ENCODE data around the gene TNIP2. TPM values are rescaled to one million over a fixed set of nuclear protein-coding genes. Genes with fewer than 3 reads are reported as not detected.
A peak's percentile ranks its signal among the peaks of the same experiment; 100 is the strongest.

TNIP2 gene
- total and polyA plus RNA-seq, 2 of the 13 experiments (the other 11 are each of a cell fraction or from before 2014, with no cell fraction given) = 25.6 to 38.0 TPM

GRCh38 chr4:2733001-2733843, 22.9 kb downstream of the TNIP2 start (continued):
- TF ChIP-seq HNRNPL (IDR thresholded peaks at IDR 0.05; ENCODE audit: low read depth, low read length) = no peak
- TF ChIP-seq ARNTL (CRISPR knock-in tag; IDR thresholded peaks at IDR 0.05) = no peak
- no peak for TF ChIP-seq HNRNPH1 (optimal IDR thresholded peaks at IDR 0.05; ENCODE audit: low read depth, low read length)
- TF ChIP-seq ZSCAN30 (CRISPR knock-in tag; IDR thresholded peaks at IDR 0.05) = no peak
- no peak for TF ChIP-seq MAFK (conservative IDR thresholded peaks at IDR 0.05 in 1 of 2, IDR thresholded peaks at IDR 0.05 in 1 of 2; ENCODE audit: low read length in 2 of 2)
- 0 out of 2 replicates have a peak, but pooled peaks have one; percentile 40 for TF ChIP-seq HDAC1 (CRISPR knock-in tag; IDR thresholded peaks at IDR 0.05)
- no peak for TF ChIP-seq FIP1L1 (IDR thresholded peaks at IDR 0.05; ENCODE audit: borderline replicate concordance, insufficient read depth, low read depth, low read length)
- TF ChIP-seq ZBED4 (CRISPR knock-in tag; IDR thresholded peaks at IDR 0.05; ENCODE audit: borderline replicate concordance) = no peak
- no peak for TF ChIP-seq YEATS2 (CRISPR knock-in tag; IDR thresholded peaks at IDR 0.05; ENCODE audit: borderline replicate concordance)
- no peak for TF ChIP-seq SYNCRIP (IDR thresholded peaks at IDR 0.05; ENCODE audit: insufficient read depth, low read depth, low read length)
- no peak for TF ChIP-seq NFIB (CRISPR knock-in tag; IDR thresholded peaks at IDR 0.05; ENCODE audit: borderline replicate concordance)
- no peak for TF ChIP-seq MEIS1 (CRISPR knock-in tag; IDR thresholded peaks at IDR 0.05; ENCODE audit: borderline replicate concordance)
- TF ChIP-seq ZNF337 (CRISPR knock-in tag; IDR thresholded peaks at IDR 0.05; ENCODE audit: borderline replicate concordance, low read depth) = no peak
- no peak for TF ChIP-seq ZNF790 (CRISPR knock-in tag; IDR thresholded peaks at IDR 0.05; ENCODE audit: borderline replicate concordance)
- no peak for TF ChIP-seq SALL2 (CRISPR knock-in tag; IDR thresholded peaks at IDR 0.05)
- no peak for TF ChIP-seq ZNF234 (CRISPR knock-in tag; conservative IDR thresholded peaks at IDR 0.05)
- TF ChIP-seq ZNF597 (CRISPR knock-in tag; IDR thresholded peaks at IDR 0.05) = no peak
- TF ChIP-seq RCOR2 (CRISPR knock-in tag; IDR thresholded peaks at IDR 0.05) = no peak
- TF ChIP-seq GLI4 (CRISPR knock-in tag; IDR thresholded peaks at IDR 0.05; ENCODE audit: borderline replicate concordance) = no peak
- TF ChIP-seq ZNF564 (CRISPR knock-in tag; IDR thresholded peaks at IDR 0.05) = 0 out of 2 replicates have a peak, but pooled peaks have one; percentile 47
- peak; percentile 70 for TF ChIP-seq PAXIP1 (CRISPR knock-in tag; conservative IDR thresholded peaks at IDR 0.05)
